Esophagus squamous epithelium (tissue), 4 donors: ENCODE measurements around the gene PCSK1.

Experiments used
- CTCF ChIP-seq, 6 experiments: fragments of 450-650 bp in 4 of 6; fragments of 200-600 bp in 2 of 6; sonication (generic) in 2 of 6; IDR thresholded peaks; one replicate each; pipeline ENCODE4 v1.5.1; 2016 to 2019; ENCODE audit warnings: antibody characterized with exemption in 6 of 6, mild to moderate bottlenecking in 4 of 6, moderate library complexity in 4 of 6
- POLR2A ChIP-seq, 4 donors: fragments of 450-650 bp; IDR thresholded peaks; one replicate each; pipeline ENCODE4 v1.6.1; 2017; ENCODE audit warnings: antibody characterized with exemption in 4 of 4, mild to moderate bottlenecking in 4 of 4, moderate library complexity in 3 of 4

- TF ChIP-seq POLR2A (IDR thresholded peaks at IDR 0.05) (no peak), CTCF (IDR thresholded peaks at IDR 0.05) (no peak)
These were observed 90.0 kb downstream of the PCSK1 start for GRCh38 chr5:96343094-96343493.
